Stimulated activated CD8-positive, alpha-beta memory T cell treated with anti-CD3 and anti-CD28 coated beads, Interleukin-12 subunit alpha, Interleukin-12 subunit beta, amount 100 ng/mL, for 4 hours (primary cell): Measurements from ENCODE around the gene LBX1.

Experiments
- DNase-seq: peaks from one replicate; pipeline ENCODE4 v3.0.0-alpha.2; 2020; ENCODE audit warnings: low read depth

The LBX1 gene

GRCh38 chr10:101224910-101225823 lies 4.1 kb downstream of the LBX1 start:
- DNase-seq: no peak

GRCh38 chr10:101224060-101224909 lies 5.0 kb downstream of the LBX1 start:
- DNase-seq: no peak

- DNase-seq: no peak
These were observed 5.8 kb downstream of the LBX1 start for GRCh38 chr10:101223274-101224059.

GRCh38 chr10:101222683-101223273 lies 6.5 kb downstream of the LBX1 start:
- DNase-seq: no peak

GRCh38 chr10:101221963-101222531 lies 7.2 kb downstream of the LBX1 start:
- no peak for DNase-seq

DNA sequence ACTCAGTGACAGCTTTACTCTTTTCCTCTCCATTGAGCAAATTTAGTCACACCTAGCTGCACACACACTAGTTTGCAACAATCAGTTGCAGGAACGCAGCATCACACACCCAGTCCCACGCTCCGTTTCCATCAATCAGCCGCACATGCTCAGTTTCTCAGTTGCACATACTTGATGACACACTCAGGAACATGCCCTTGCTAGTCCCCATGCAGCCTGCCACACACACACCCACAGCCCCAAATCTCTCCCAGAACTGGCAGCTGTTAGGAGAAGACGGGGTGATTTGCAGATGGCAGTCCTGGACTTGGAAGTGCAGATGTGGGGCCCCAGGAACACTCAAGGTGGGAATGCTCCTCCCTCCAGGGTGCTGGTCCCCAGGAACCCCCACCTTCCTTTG lies 7.7 kb downstream of the LBX1 start:
- DNase-seq: no peak

GRCh38 chr10:101219946-101220451 lies 9.3 kb downstream of the LBX1 start:
- no peak for DNase-seq

DNA sequence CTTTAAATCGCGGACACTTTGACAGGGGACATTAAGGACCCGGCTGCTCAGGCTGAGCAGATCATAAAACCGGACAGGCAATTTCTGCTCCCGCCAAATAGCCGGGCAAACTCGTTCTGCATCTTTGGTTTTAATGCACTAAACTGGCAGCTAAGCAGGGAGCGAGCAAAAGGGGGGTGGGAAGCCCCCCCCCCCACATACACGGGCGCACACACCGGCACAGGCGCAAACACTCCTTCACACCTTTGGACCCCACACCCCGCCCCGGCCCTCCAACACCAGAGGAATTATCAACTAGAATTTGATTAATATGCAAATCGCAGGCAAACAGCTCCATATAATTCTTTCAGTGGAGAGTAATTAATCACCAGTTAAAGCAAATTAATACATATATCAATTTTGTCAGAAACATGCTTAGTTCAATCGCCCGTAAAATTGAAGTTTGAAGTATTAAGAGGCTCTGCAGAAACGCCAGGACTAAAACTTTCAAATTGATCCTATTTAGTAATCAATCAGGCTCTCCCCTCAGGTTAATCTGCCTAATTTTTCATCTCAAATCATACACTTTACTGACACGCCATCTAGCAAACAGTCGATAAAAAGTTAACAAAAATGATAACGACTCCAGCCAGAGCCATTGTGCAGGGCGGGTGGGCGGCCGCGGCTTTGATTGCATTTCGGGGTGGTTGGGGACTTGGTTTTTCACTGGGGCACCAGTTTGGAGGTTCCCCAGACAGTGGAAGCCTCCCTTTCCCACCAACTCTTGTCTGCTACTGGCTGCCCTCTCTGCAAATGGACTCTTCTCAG lies 9.9 kb downstream of the LBX1 start:
- no peak for DNase-seq

- DNase-seq: no peak
These were observed 10.7 kb downstream of the LBX1 start for GRCh38 chr10:101218351-101219138.

DNA sequence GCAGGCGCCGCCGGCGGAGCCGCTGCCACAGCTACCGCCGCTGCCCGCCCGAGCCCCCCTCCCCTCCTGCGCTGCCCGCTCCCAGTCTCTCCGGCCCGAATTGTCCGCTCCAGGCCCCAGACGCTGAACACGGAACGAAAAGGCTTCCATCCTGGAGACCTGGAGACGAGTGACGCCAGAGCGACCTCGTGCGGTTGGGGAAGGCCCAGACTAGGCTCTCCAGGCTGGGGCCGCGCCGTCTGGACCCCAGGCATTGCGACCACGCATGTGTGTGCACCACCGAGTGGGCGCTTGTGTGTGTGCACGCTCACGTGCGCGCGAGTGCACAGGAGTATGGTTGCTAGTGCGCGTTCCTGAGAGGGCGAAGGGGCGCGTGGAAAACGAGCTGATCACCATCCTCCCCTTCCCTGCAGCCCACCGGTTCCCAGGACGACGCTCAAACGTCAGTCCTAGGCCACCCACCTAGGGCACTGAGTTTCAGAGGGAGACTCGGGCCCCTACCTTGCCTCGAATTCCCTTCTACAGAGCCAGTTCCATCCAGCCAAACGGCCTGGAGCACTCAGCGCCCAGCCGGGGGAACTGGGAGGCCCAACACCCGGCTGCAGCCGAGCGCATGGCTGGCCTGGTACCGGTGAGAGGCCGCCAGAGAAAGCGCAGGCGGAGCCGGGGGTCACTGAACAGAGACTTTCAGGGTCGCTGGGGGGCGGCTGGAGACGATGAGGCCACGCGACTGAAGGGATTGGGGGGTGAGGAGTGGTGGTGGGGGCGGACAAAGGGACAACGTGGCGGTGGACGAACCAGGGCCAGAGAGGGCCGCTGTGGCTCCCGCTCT lies 11.6 kb downstream of the LBX1 start:
- DNase-seq: no peak

- no peak for DNase-seq
These were observed 12.2 kb downstream of the LBX1 start for GRCh38 chr10:101217044-101217425.

GRCh38 chr10:101216207-101217043 lies 12.8 kb downstream of the LBX1 start:
- DNase-seq: no peak

GRCh38 chr10:101215397-101216206 lies 13.7 kb downstream of the LBX1 start:
- DNase-seq: no peak

- DNase-seq: peak; percentile 50
These were observed 14.5 kb downstream of the LBX1 start for GRCh38 chr10:101214446-101215396.

- DNase-seq: no peak
These were observed 20.7 kb downstream of the LBX1 start for GRCh38 chr10:101208543-101208942.

DNA sequence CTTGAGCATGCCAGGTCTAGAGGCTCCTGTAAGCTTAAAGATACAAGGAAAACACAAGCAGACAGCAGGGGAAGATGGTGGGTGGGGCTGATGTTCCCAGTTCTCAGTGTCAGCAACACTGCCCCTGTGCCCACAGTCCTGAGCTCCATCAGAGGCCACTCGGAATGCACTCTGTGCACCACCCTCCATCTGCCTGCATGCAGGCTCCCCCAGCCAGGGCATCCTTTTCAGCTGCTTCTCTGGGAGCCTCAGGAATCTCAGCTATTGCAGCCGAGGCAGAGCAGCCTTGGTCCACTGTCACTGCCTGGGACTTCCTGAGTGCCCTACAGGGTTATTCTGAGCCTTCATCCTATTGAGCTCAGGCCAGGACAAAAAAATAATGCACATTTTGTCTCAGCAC lies 22.2 kb downstream of the LBX1 start:
- no peak for DNase-seq
